ENCODE results near the gene GID4.

GID4 gene

DNA sequence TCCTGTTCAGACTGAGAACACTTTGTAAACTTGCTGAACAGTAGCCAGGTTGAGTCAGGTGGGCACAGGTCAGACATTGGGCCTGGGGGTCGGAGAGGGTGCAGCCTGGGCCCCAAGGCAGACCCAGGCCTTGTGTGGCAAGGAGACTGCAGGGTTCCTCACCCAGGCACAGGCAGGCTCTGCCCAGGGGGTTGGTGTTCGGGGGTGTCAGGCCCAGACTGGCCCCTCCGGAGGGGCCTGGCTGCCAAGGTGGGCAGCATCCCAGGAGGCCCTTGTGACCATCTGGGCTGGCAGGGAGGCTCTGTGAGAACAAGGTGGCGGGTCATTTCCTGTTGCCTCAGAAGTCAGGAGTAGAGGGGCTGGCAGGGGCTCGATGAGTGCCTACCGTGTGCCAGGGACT is 68.8 kb downstream of the GID4 start:
- no peak overlapping the region for H3K4me3 ChIP-seq (ENCODE audit: low read depth, low read length)
- no peak for DNase-seq (ENCODE audit: low read depth)
- TF ChIP-seq MYC (IDR thresholded peaks at IDR 0.05; ENCODE audit: low read depth, low read length): no peak
- TF ChIP-seq MAX (IDR thresholded peaks at IDR 0.05; ENCODE audit: low read depth, low read length): no peak
- TF ChIP-seq, protein P1, sequence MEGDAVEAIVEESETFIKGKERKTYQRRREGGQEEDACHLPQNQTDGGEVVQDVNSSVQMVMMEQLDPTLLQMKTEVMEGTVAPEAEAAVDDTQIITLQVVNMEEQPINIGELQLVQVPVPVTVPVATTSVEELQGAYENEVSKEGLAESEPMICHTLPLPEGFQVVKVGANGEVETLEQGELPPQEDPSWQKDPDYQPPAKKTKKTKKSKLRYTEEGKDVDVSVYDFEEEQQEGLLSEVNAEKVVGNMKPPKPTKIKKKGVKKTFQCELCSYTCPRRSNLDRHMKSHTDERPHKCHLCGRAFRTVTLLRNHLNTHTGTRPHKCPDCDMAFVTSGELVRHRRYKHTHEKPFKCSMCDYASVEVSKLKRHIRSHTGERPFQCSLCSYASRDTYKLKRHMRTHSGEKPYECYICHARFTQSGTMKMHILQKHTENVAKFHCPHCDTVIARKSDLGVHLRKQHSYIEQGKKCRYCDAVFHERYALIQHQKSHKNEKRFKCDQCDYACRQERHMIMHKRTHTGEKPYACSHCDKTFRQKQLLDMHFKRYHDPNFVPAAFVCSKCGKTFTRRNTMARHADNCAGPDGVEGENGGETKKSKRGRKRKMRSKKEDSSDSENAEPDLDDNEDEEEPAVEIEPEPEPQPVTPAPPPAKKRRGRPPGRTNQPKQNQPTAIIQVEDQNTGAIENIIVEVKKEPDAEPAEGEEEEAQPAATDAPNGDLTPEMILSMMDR (IDR thresholded peaks at IDR 0.05; ENCODE audit: low read depth, low read length): no peak
- no peak for TF ChIP-seq POLR2A (IDR thresholded peaks at IDR 0.05; ENCODE audit: extremely low read depth, insufficient read length)

- no peak for DNase-seq (ENCODE audit: low read depth)
These were observed 69.4 kb downstream of the GID4 start, which contains the start of gene MYO15A for GRCh38 chr17:18108401-18109312. Gene MYO15A (plus strand): TSS chr17:18108756. CDS start chr17:18118801, 10,045 bp downstream.

GRCh38 chr17:18109935-18110485 is 70.8 kb downstream of the GID4 start:
- H3K4me3 ChIP-seq (ENCODE audit: low read depth, low read length): no peak overlapping the region
- DNase-seq (ENCODE audit: low read depth): no peak
- no peak for TF ChIP-seq MAX (IDR thresholded peaks at IDR 0.05; ENCODE audit: low read depth, low read length)
- TF ChIP-seq, protein P1 (IDR thresholded peaks at IDR 0.05; ENCODE audit: low read depth, low read length): no peak
- TF ChIP-seq POLR2A (IDR thresholded peaks at IDR 0.05; ENCODE audit: extremely low read depth, insufficient read length): no peak
- no peak for TF ChIP-seq MYC (IDR thresholded peaks at IDR 0.05; ENCODE audit: low read depth, low read length)

More at GRCh38 chr17:18108401-18109312, 69.4 kb downstream of the GID4 start, which contains the start of gene MYO15A:
- TF ChIP-seq, protein P1 (IDR thresholded peaks at IDR 0.05; ENCODE audit: low read depth, low read length): no peak
- no peak for TF ChIP-seq MYC (IDR thresholded peaks at IDR 0.05; ENCODE audit: low read depth, low read length)
- no peak for TF ChIP-seq POLR2A (IDR thresholded peaks at IDR 0.05; ENCODE audit: extremely low read depth, insufficient read length)
- no peak for TF ChIP-seq MAX (IDR thresholded peaks at IDR 0.05; ENCODE audit: low read depth, low read length)
- no peak within 1 kb of the TSS for H3K4me3 ChIP-seq (ENCODE audit: low read depth, low read length)

GRCh38 chr17:18110636-18111145 is 71.5 kb downstream of the GID4 start:
- DNase-seq (ENCODE audit: low read depth): no peak
- no peak for TF ChIP-seq POLR2A (IDR thresholded peaks at IDR 0.05; ENCODE audit: extremely low read depth, insufficient read length)
- TF ChIP-seq, protein P1 (IDR thresholded peaks at IDR 0.05; ENCODE audit: low read depth, low read length): no peak
- no peak for TF ChIP-seq MYC (IDR thresholded peaks at IDR 0.05; ENCODE audit: low read depth, low read length)
- no peak for TF ChIP-seq MAX (IDR thresholded peaks at IDR 0.05; ENCODE audit: low read depth, low read length)
- H3K4me3 ChIP-seq (ENCODE audit: low read depth, low read length): no peak overlapping the region

DNA sequence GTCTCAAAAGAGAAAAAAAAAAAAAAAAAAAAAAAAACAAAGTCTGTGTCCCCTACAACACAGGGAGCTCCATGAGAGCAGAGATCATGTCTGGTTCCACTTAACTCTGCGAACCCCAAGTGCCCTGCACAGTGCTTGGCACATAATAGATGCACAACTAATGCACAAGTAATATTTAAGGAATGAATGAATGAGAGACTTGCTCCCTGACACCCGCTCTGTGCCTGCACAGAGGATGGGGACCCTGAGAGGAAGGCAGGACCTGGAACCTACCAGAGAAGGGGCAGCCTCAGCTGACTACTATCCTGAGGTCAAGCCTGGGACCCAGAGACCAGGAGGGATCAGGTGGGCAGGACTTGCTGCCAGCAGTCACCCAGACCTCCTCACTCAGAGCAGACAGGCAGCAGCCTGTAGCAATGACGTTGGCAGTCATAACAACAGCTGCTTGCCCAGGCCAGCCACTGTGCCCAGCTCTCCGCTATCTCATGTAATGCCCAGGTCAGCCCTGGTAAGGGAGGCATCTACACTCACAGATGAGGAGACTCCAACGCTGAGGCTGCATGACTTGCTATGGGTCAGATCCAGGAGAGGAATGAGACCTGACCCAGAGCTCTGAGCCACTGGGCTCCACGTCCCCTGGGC is 72.2 kb downstream of the GID4 start:
- DNase-seq (ENCODE audit: low read depth): no peak
- no peak for TF ChIP-seq POLR2A (IDR thresholded peaks at IDR 0.05; ENCODE audit: extremely low read depth, insufficient read length)
- TF ChIP-seq MYC (IDR thresholded peaks at IDR 0.05; ENCODE audit: low read depth, low read length): no peak
- no peak for TF ChIP-seq MAX (IDR thresholded peaks at IDR 0.05; ENCODE audit: low read depth, low read length)
- TF ChIP-seq, protein P1 (IDR thresholded peaks at IDR 0.05; ENCODE audit: low read depth, low read length): no peak
- no peak overlapping the region for H3K4me3 ChIP-seq (ENCODE audit: low read depth, low read length)

Data from NB4 (cell line).